HEK293 (cell line): ENCODE measurements around the gene KIAA0753.

Source experiments
- CTCF ChIA-PET: fragments of 350-600 bp; formaldehyde crosslinking; extraction: SDS; loops from one replicate; lab custom pipeline; 2021; ENCODE audit warnings: antibody characterized with exemption; lab: Yijun Ruan, JAX
- POLR2A ChIA-PET: fragments of 300-600 bp; formaldehyde crosslinking; extraction: SDS; loops from one replicate; lab custom pipeline; 2020; ENCODE audit warnings: antibody characterized with exemption, inconsistent platforms; lab: Yijun Ruan, JAX
- H3K27ac ChIP-seq: fragments of 200-500 bp; sonication (Bioruptor generic); 2 replicates; pipeline ENCODE4 v1.5.1; 2014; ENCODE audit warnings: low read depth, low read length, control low read depth, inconsistent platforms; ENCODE audit errors: extremely low read depth
- H3K36me3 ChIP-seq, 2 experiments: fragments of 200-500 bp in 1 of 2; sonication (Bioruptor generic) in 1 of 2; 1 replicate in 1 of 2; 2 replicates in 1 of 2; pipeline ENCODE4 v1.5.1; 2014 to 2017; ENCODE audit warnings: inconsistent platforms in 2 of 2, low read length in 2 of 2; ENCODE audit not compliant: control insufficient read depth in 2 of 2, insufficient read depth in 1 of 2
- H3K4me1 ChIP-seq: fragments of 200-500 bp; sonication (Bioruptor generic); 2 replicates; pipeline ENCODE4 v1.5.1; 2014; ENCODE audit warnings: mild to moderate bottlenecking, low read length, inconsistent platforms; ENCODE audit not compliant: control insufficient read depth, insufficient read depth
- H3K4me3 ChIP-seq: 2 replicates; pipeline ENCODE4 v1.5.1; 2011; ENCODE audit warnings: low read depth, mild to moderate bottlenecking, control low read depth, low read length, moderate library complexity
- H3K9me3 ChIP-seq: fragments of 200-500 bp; sonication (Bioruptor generic); 2 replicates; pipeline ENCODE4 v1.5.1; 2014; ENCODE audit warnings: low read depth, low read length, inconsistent platforms; ENCODE audit not compliant: control insufficient read depth, insufficient read depth
- ATF2 ChIP-seq: fragments of 450-650 bp; formaldehyde crosslinking; IDR thresholded peaks from 2 replicates; pipeline ENCODE4 v1.5.1; 2016; ENCODE audit warnings: missing biosample characterization, missing genetic modification characterization, low read depth
- GLI4 ChIP-seq: fragments of 450-650 bp; formaldehyde crosslinking; IDR thresholded peaks from 2 replicates; pipeline ENCODE4 v1.5.1; 2016; ENCODE audit warnings: missing biosample characterization, missing genetic modification characterization
- KLF9 ChIP-seq: fragments of 450-650 bp; formaldehyde crosslinking; IDR thresholded peaks from 2 replicates; pipeline ENCODE4 v1.5.1; 2016; ENCODE audit warnings: missing biosample characterization, missing genetic modification characterization, low read depth
- MEIS1 ChIP-seq: sonication (generic); formaldehyde crosslinking; IDR thresholded peaks from 2 replicates; pipeline ENCODE4 v1.8.1; 2022; ENCODE audit warnings: missing genetic modification reagents, mild to moderate bottlenecking, borderline replicate concordance
- PRDM1 ChIP-seq: fragments of 450-650 bp; formaldehyde crosslinking; IDR thresholded peaks from 2 replicates; pipeline ENCODE4; 2016; ENCODE audit warnings: missing biosample characterization, missing genetic modification characterization
- ZNF140 ChIP-seq: fragments of 450-650 bp; formaldehyde crosslinking; IDR thresholded peaks from 2 replicates; pipeline ENCODE4 v1.5.1; 2016; ENCODE audit warnings: missing biosample characterization, missing genetic modification characterization
- ZNF157 ChIP-seq: fragments of 450-650 bp; formaldehyde crosslinking; IDR thresholded peaks from 2 replicates; pipeline ENCODE4 v1.5.1; 2016; ENCODE audit warnings: missing biosample characterization, missing genetic modification characterization
- ZNF311 ChIP-seq: fragments of 450-650 bp; formaldehyde crosslinking; IDR thresholded peaks from 2 replicates; pipeline ENCODE4 v1.5.1; 2017; ENCODE audit warnings: missing biosample characterization, missing genetic modification characterization, borderline replicate concordance
- ZNF341 ChIP-seq: fragments of 450-650 bp; formaldehyde crosslinking; IDR thresholded peaks from 2 replicates; pipeline ENCODE4; 2016; ENCODE audit warnings: low read depth, missing biosample characterization, missing genetic modification characterization
- ZNF449 ChIP-seq: fragments of 450-650 bp; formaldehyde crosslinking; IDR thresholded peaks from 2 replicates; pipeline ENCODE4 v1.5.1; 2017; ENCODE audit warnings: missing biosample characterization, mild to moderate bottlenecking, missing genetic modification characterization, moderate library complexity
- ZNF510 ChIP-seq: fragments of 450-650 bp; formaldehyde crosslinking; IDR thresholded peaks from 2 replicates; pipeline ENCODE4 v1.5.1; 2018; ENCODE audit warnings: mild to moderate bottlenecking, missing genetic modification characterization, missing biosample characterization; ENCODE audit not compliant: insufficient replicate concordance
- ZNF571 ChIP-seq: fragments of 450-650 bp; formaldehyde crosslinking; IDR thresholded peaks from 2 replicates; pipeline ENCODE4 v1.5.0; 2017; ENCODE audit warnings: missing biosample characterization, missing genetic modification characterization
- ZNF747 ChIP-seq: fragments of 450-650 bp; formaldehyde crosslinking; IDR thresholded peaks from 2 replicates; pipeline ENCODE4 v1.5.1; 2016; ENCODE audit warnings: missing biosample characterization, missing genetic modification characterization
- ZNF768 ChIP-seq: fragments of 450-650 bp; formaldehyde crosslinking; IDR thresholded peaks from 2 replicates; pipeline ENCODE4 v1.5.1; 2018; ENCODE audit warnings: missing biosample characterization, mild to moderate bottlenecking, missing genetic modification characterization
- TF ChIP-seq, protein P1 (sequence below): fragments of 450-650 bp; formaldehyde crosslinking; IDR thresholded peaks from 2 replicates; pipeline ENCODE4 v1.5.1; 2016; ENCODE audit warnings: missing biosample characterization, missing genetic modification characterization, low read depth
- TF ChIP-seq, protein P2 (sequence below): fragments of 450-650 bp; formaldehyde crosslinking; IDR thresholded peaks from 2 replicates; pipeline ENCODE4 v1.5.1; 2016; ENCODE audit warnings: missing biosample characterization, missing genetic modification characterization
- TF ChIP-seq, protein P3 (sequence below): fragments of 450-650 bp; formaldehyde crosslinking; IDR thresholded peaks from 2 replicates; pipeline ENCODE4 v1.5.1; 2016; ENCODE audit warnings: missing biosample characterization, missing genetic modification characterization
- TF ChIP-seq, protein P4 (sequence below): fragments of 450-650 bp; formaldehyde crosslinking; IDR thresholded peaks from 2 replicates; pipeline ENCODE4 v1.5.1; 2016; ENCODE audit warnings: missing biosample characterization, missing genetic modification characterization
- TF ChIP-seq, protein P5 (sequence below): fragments of 450-650 bp; formaldehyde crosslinking; IDR thresholded peaks from 2 replicates; pipeline ENCODE4 v1.5.1; 2016; ENCODE audit warnings: missing biosample characterization, missing genetic modification characterization

KIAA0753 gene

GRCh38 chr17:6580625-6581024, 59.9 kb downstream of the KIAA0753 start (continued):
- TF ChIP-seq ATF2 (tag by site-specific recombination) (no peak), KLF9 (tag by site-specific recombination) (no peak)
- TF ChIP-seq, protein P1, sequence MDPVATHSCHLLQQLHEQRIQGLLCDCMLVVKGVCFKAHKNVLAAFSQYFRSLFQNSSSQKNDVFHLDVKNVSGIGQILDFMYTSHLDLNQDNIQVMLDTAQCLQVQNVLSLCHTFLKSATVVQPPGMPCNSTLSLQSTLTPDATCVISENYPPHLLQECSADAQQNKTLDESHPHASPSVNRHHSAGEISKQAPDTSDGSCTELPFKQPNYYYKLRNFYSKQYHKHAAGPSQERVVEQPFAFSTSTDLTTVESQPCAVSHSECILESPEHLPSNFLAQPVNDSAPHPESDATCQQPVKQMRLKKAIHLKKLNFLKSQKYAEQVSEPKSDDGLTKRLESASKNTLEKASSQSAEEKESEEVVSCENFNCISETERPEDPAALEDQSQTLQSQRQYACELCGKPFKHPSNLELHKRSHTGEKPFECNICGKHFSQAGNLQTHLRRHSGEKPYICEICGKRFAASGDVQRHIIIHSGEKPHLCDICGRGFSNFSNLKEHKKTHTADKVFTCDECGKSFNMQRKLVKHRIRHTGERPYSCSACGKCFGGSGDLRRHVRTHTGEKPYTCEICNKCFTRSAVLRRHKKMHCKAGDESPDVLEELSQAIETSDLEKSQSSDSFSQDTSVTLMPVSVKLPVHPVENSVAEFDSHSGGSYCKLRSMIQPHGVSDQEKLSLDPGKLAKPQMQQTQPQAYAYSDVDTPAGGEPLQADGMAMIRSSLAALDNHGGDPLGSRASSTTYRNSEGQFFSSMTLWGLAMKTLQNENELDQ (tag by site-specific recombination), result no peak
- TF ChIP-seq, protein P2, sequence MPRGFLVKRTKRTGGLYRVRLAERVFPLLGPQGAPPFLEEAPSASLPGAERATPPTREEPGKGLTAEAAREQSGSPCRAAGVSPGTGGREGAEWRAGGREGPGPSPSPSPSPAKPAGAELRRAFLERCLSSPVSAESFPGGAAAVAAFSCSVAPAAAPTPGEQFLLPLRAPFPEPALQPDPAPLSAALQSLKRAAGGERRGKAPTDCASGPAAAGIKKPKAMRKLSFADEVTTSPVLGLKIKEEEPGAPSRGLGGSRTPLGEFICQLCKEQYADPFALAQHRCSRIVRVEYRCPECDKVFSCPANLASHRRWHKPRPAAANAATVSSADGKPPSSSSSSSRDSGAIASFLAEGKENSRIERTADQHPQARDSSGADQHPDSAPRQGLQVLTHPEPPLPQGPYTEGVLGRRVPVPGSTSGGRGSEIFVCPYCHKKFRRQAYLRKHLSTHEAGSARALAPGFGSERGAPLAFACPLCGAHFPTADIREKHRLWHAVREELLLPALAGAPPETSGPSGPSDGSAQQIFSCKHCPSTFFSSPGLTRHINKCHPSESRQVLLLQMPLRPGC (tag by site-specific recombination), result no peak

GRCh38 chr17:6578491-6578890, 62.0 kb downstream of the KIAA0753 start:
- CTCF ChIA-PET, result interaction anchor here (1.6 kb wide), 1 partner anchor 106 kb away, joined by 9 read pairs; no protein-coding TSS in a partner anchor
- peaks cover 18 to 70% of the 10 kb centered on the region in 2 experiments for H3K36me3 ChIP-seq
- peaks cover 2% of the 10 kb centered on the region; the same call in 1 of the 2 replicates for H3K9me3 ChIP-seq
- H3K4me3 ChIP-seq, result no peak overlapping the region
- POLR2A ChIA-PET, result no interaction called here
- no peak overlapping the region for H3K27ac ChIP-seq
- H3K4me1 ChIP-seq, result no peaks in the 10 kb centered on the region
- TF ChIP-seq MEIS1, result no peak
- TF ChIP-seq ZNF449 (tag by site-specific recombination), result no peak
- no peak for TF ChIP-seq ZNF140 (tag by site-specific recombination)
- TF ChIP-seq ZNF311 (tag by site-specific recombination), result no peak
- TF ChIP-seq, protein P3, sequence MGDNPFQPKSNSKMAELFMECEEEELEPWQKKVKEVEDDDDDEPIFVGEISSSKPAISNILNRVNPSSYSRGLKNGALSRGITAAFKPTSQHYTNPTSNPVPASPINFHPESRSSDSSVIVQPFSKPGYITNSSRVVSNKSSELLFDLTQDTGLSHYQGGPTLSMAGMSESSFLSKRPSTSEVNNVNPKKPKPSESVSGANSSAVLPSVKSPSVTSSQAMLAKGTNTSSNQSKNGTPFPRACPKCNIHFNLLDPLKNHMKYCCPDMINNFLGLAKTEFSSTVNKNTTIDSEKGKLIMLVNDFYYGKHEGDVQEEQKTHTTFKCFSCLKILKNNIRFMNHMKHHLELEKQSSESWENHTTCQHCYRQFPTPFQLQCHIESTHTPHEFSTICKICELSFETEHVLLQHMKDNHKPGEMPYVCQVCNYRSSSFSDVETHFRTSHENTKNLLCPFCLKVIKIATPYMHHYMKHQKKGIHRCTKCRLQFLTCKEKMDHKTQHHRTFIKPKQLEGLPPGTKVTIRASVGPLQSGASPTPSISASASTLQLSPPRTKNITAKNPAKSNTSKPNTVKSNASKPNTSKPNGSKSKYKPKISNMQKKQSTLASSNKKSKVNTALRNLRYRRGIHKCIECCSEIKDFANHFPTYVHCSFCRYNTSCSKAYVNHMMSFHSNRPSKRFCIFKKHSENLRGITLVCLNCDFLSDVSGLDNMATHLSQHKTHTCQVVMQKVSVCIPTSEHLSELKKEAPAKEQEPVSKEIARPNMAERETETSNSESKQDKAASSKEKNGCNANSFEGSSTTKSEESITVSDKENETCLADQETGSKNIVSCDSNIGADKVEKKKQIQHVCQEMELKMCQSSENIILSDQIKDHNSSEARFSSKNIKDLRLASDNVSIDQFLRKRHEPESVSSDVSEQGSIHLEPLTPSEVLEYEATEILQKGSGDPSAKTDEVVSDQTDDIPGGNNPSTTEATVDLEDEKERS (tag by site-specific recombination), result no peak
- TF ChIP-seq GLI4 (tag by site-specific recombination), result no peak
- no peak for TF ChIP-seq ZNF157 (tag by site-specific recombination)
- TF ChIP-seq, protein P4, sequence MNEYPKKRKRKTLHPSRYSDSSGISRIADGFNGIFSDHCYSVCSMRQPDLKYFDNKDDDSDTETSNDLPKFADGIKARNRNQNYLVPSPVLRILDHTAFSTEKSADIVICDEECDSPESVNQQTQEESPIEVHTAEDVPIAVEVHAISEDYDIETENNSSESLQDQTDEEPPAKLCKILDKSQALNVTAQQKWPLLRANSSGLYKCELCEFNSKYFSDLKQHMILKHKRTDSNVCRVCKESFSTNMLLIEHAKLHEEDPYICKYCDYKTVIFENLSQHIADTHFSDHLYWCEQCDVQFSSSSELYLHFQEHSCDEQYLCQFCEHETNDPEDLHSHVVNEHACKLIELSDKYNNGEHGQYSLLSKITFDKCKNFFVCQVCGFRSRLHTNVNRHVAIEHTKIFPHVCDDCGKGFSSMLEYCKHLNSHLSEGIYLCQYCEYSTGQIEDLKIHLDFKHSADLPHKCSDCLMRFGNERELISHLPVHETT, result no peak
- no peak for TF ChIP-seq ZNF571
- TF ChIP-seq ZNF747 (tag by site-specific recombination), result no peak
- no peak for TF ChIP-seq PRDM1
- no peak for TF ChIP-seq ZNF510 (tag by site-specific recombination)
- TF ChIP-seq, protein P5, sequence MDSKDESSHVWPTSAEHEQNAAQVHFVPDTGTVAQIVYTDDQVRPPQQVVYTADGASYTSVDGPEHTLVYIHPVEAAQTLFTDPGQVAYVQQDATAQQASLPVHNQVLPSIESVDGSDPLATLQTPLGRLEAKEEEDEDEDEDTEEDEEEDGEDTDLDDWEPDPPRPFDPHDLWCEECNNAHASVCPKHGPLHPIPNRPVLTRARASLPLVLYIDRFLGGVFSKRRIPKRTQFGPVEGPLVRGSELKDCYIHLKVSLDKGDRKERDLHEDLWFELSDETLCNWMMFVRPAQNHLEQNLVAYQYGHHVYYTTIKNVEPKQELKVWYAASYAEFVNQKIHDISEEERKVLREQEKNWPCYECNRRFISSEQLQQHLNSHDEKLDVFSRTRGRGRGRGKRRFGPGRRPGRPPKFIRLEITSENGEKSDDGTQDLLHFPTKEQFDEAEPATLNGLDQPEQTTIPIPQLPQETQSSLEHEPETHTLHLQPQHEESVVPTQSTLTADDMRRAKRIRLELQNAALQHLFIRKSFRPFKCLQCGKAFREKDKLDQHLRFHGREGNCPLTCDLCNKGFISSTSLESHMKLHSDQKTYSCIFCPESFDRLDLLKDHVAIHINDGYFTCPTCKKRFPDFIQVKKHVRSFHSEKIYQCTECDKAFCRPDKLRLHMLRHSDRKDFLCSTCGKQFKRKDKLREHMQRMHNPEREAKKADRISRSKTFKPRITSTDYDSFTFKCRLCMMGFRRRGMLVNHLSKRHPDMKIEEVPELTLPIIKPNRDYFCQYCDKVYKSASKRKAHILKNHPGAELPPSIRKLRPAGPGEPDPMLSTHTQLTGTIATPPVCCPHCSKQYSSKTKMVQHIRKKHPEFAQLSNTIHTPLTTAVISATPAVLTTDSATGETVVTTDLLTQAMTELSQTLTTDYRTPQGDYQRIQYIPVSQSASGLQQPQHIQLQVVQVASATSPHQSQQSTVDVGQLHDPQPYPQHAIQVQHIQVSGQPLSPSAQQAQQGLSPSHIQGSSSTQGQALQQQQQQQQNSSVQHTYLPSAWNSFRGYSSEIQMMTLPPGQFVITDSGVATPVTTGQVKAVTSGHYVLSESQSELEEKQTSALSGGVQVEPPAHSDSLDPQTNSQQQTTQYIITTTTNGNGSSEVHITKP, result no peak
- no peak for TF ChIP-seq ZNF341
- no peak for TF ChIP-seq ZNF768 (tag by site-specific recombination)
